IMR-90 (cell line): Measurements from ENCODE around the gene STK10. TPM values are rescaled to one million over a fixed set of nuclear protein-coding genes. Genes with fewer than 3 reads are reported as not detected.

Source experiments
- ATAC-seq: fragments of 200-7000 bp; cut with Tn5 transposase; 2 replicates; pipeline ENCODE4 v1.9.1; 2020; ENCODE audit warnings: low read depth, mild to moderate bottlenecking, moderate library complexity
- BruUV-seq: library from RNA; stranded (reverse); fragments of 400-500 nt; replicated peaks from 2 replicates; lab custom pipeline; 2021; lab: Mats Ljungman, UMichigan
- CTCF ChIA-PET: fragments of 300-600 bp; formaldehyde crosslinking; extraction: SDS; loops from one replicate; lab custom pipeline; 2021; ENCODE audit warnings: antibody characterized with exemption; lab: Yijun Ruan, JAX
- POLR2A ChIA-PET: fragments of 300-600 bp; sonication (Branson Sonifier 250); formaldehyde crosslinking; loops from one replicate; lab custom pipeline; 2022; ENCODE audit warnings: antibody characterized with exemption; ENCODE audit not compliant: unreplicated experiment; lab: Charles Lee
- DNase-seq: peaks from one replicate; pipeline ENCODE4 v3.0.0; 2013
- H2AFZ ChIP-seq: replicated peaks from 2 replicates; pipeline ENCODE3; 2013; ENCODE audit warnings: low read length, mild to moderate bottlenecking; ENCODE audit not compliant: poor library complexity
- H2AK5ac ChIP-seq: 2 replicates; pipeline ENCODE4 v1.6.1; 2013; ENCODE audit warnings: low read depth, low read length, inconsistent platforms
- H2AK9ac ChIP-seq: replicated peaks from 2 replicates; pipeline ENCODE3; 2013; ENCODE audit warnings: mild to moderate bottlenecking, low read depth, low read length, moderate library complexity; ENCODE audit not compliant: poor library complexity
- H2BK120ac ChIP-seq: 2 replicates; pipeline ENCODE4 v1.6.1; 2013; ENCODE audit warnings: low read depth, low read length, inconsistent platforms
- H2BK15ac ChIP-seq: 3 replicates; pipeline ENCODE4 v1.6.1; 2013; ENCODE audit warnings: low read depth, low read length, inconsistent platforms
- H2BK20ac ChIP-seq: 2 replicates; pipeline ENCODE4 v1.6.1; 2013; ENCODE audit warnings: low read depth, mild to moderate bottlenecking, inconsistent platforms, low read length, moderate library complexity
- H2BK5ac ChIP-seq: 2 replicates; pipeline ENCODE4 v1.6.1; 2013; ENCODE audit warnings: mild to moderate bottlenecking, low read depth, low read length, inconsistent platforms; ENCODE audit not compliant: poor library complexity, severe bottlenecking
- H3K14ac ChIP-seq: replicated peaks from 2 replicates; pipeline ENCODE4 v1.6.1; 2013; ENCODE audit warnings: low read depth, low read length, inconsistent platforms
- H3K18ac ChIP-seq: 2 replicates; pipeline ENCODE4 v1.6.1; 2013; ENCODE audit warnings: low read depth, low read length, control low read depth
- H3K23ac ChIP-seq: 2 replicates; pipeline ENCODE4 v1.6.1; 2013; ENCODE audit warnings: low read depth, low read length, inconsistent platforms
- H3K27ac ChIP-seq: 2 replicates; pipeline ENCODE4 v1.5.1; 2013; ENCODE audit warnings: mild to moderate bottlenecking, control low read depth, low read length; ENCODE audit not compliant: insufficient read depth
- H3K27me3 ChIP-seq: 2 replicates; pipeline ENCODE4 v1.6.1; 2013; ENCODE audit warnings: low read length; ENCODE audit not compliant: control insufficient read depth, insufficient read depth
- H3K36me3 ChIP-seq: 2 replicates; pipeline ENCODE4 v1.6.1; 2013; ENCODE audit warnings: low read length, mixed read lengths; ENCODE audit not compliant: control insufficient read depth, insufficient read depth
- H3K4ac ChIP-seq: 2 replicates; pipeline ENCODE4 v1.6.1; 2013; ENCODE audit warnings: low read depth, low read length, inconsistent platforms
- H3K4me1 ChIP-seq: 2 replicates; pipeline ENCODE4 v1.6.1; 2013; ENCODE audit warnings: low read length, mixed read lengths; ENCODE audit not compliant: control insufficient read depth, insufficient read depth
- H3K4me2 ChIP-seq: 2 replicates; pipeline ENCODE4 v1.6.1; 2013; ENCODE audit warnings: low read depth, mild to moderate bottlenecking, control low read depth, low read length, moderate library complexity
- H3K4me3 ChIP-seq: 2 replicates; pipeline ENCODE4 v1.5.1; 2013; ENCODE audit warnings: low read depth, mild to moderate bottlenecking, control low read depth, low read length, moderate library complexity; ENCODE audit not compliant: insufficient read depth
- H3K56ac ChIP-seq: 2 replicates; pipeline ENCODE4 v1.6.1; 2013; ENCODE audit warnings: low read length, inconsistent platforms; ENCODE audit not compliant: insufficient read depth; ENCODE audit errors: extremely low read depth
- H3K79me1 ChIP-seq, 2 experiments: 2 replicates each; pipeline ENCODE4 v1.6.1; 2013; ENCODE audit warnings: low read length in 2 of 2, inconsistent platforms in 1 of 2, low read depth in 1 of 2
- H3K9ac ChIP-seq: 2 replicates; pipeline ENCODE4 v1.6.1; 2013; ENCODE audit warnings: low read depth, low read length, control low read depth
- H3K9me1 ChIP-seq: 2 replicates; pipeline ENCODE4 v1.6.1; 2013; ENCODE audit warnings: low read length, inconsistent platforms; ENCODE audit not compliant: insufficient read depth
- H3K9me3 ChIP-seq: 2 replicates; pipeline ENCODE4 v1.6.1; 2013; ENCODE audit warnings: low read length; ENCODE audit not compliant: control insufficient read depth, insufficient read depth
- H4K20me1 ChIP-seq: 2 replicates; pipeline ENCODE4 v1.6.1; 2013; ENCODE audit warnings: low read length, inconsistent platforms; ENCODE audit not compliant: insufficient read depth
- H4K5ac ChIP-seq: 2 replicates; pipeline ENCODE4 v1.6.1; 2013; ENCODE audit warnings: mild to moderate bottlenecking, low read depth, low read length, control low read depth
- H4K8ac ChIP-seq, 2 experiments: 2 replicates each; pipeline ENCODE4 v1.6.1; 2013; ENCODE audit warnings: low read depth in 2 of 2, low read length in 2 of 2, control low read depth in 1 of 2, inconsistent platforms in 1 of 2
- H4K91ac ChIP-seq: 2 replicates; pipeline ENCODE4 v1.6.1; 2013; ENCODE audit warnings: low read depth, low read length, inconsistent platforms; ENCODE audit not compliant: insufficient read depth
- BHLHE40 ChIP-seq: fragments of 150-350 bp; IDR thresholded peaks from 2 replicates; pipeline ENCODE4 v1.6.1; 2016; ENCODE audit warnings: mild to moderate bottlenecking, low read depth, low read length
- CEBPB ChIP-seq: IDR thresholded peaks from 2 replicates; pipeline ENCODE4 v1.6.1; 2012; ENCODE audit warnings: low read depth, low read length, improper control_type of control experiment
- MAFK ChIP-seq: IDR thresholded peaks from 2 replicates; pipeline ENCODE4 v1.6.1; 2012; ENCODE audit warnings: low read depth, low read length, improper control_type of control experiment
- MAZ ChIP-seq: IDR thresholded peaks from 2 replicates; pipeline ENCODE4 v1.6.1; 2012; ENCODE audit warnings: low read depth, mild to moderate bottlenecking, low read length, improper control_type of control experiment, moderate library complexity, borderline replicate concordance
- MXI1 ChIP-seq: IDR thresholded peaks from 2 replicates; pipeline ENCODE4 v1.6.1; 2012; ENCODE audit warnings: low read depth, mild to moderate bottlenecking, low read length, moderate library complexity, borderline replicate concordance
- POLR2A ChIP-seq: IDR thresholded peaks from 2 replicates; pipeline ENCODE4 v1.6.1; 2012; ENCODE audit warnings: mild to moderate bottlenecking, low read depth, low read length
- RAD21 ChIP-seq: IDR thresholded peaks from 2 replicates; pipeline ENCODE4 v1.6.1; 2012; ENCODE audit warnings: low read length, improper control_type of control experiment
- WGBS, 2 experiments: methylation state at CpG; one replicate each; pipeline versions ENCODE4 v1.1.5 to v1.1.7; 2013; ENCODE audit warnings: missing lambda C conversion rate in 2 of 2; ENCODE audit not compliant: insufficient read length in 1 of 2; ENCODE audit errors: extremely low coverage in 2 of 2; 5-methylcytosine and 5-hydroxymethylcytosine counted together
- dilution Hi-C: fragments of 300-500 bp; cut with HindIII; formaldehyde crosslinking; loops from one replicate; pipeline ENCODE4 v1.14.3; 2018; ENCODE audit warnings: low sequenced_read_pairs; ENCODE audit not compliant: unreplicated experiment
- in situ Hi-C: fragments of 300-500 bp; cut with MboI; formaldehyde crosslinking; loops from 3 replicates; pipeline ENCODE4 v1.14.3; 2019; ENCODE audit warnings: low sequenced_read_pairs, inconsistent platforms, mixed read lengths
- intact Hi-C: fragments of 100-400 bp; cut with micrococcal nuclease; formaldehyde crosslinking; loops from 2 replicates; pipeline ENCODE4 v1.10.0; 2022
- polyA plus RNA-seq, 3 experiments: library from polyadenylated mRNA; depleted of rRNA; stranded (reverse); fragments of >200 nt; gene quantifications; 2 replicates each; pipeline ENCODE4 v1.2.3, GENCODE V29; 2012; ENCODE audit warnings: low replicate concordance in 1 of 3
- total RNA-seq: library from RNA; depleted of rRNA; stranded (reverse); fragments of >200 nt; gene quantifications from 2 replicates; pipeline ENCODE4 v1.2.3, GENCODE V29; 2012
- TF ChIP-seq, protein P1 (sequence below): fragments of 150-350 bp; IDR thresholded peaks from 2 replicates; pipeline ENCODE4 v1.6.1; 2016; ENCODE audit warnings: low read depth, mild to moderate bottlenecking, low read length, moderate library complexity, borderline replicate concordance
- TF ChIP-seq, protein P2 (sequence below): conservative IDR thresholded peaks from 2 replicates; pipeline ENCODE4 v1.5.1; 2012; ENCODE audit warnings: mild to moderate bottlenecking, low read depth, low read length, improper control_type of control experiment

Gene STK10
- total and polyA plus RNA-seq, 2 of the 4 experiments (the other 2 are of a cell fraction): 15.4 to 18.5 TPM

DNA sequence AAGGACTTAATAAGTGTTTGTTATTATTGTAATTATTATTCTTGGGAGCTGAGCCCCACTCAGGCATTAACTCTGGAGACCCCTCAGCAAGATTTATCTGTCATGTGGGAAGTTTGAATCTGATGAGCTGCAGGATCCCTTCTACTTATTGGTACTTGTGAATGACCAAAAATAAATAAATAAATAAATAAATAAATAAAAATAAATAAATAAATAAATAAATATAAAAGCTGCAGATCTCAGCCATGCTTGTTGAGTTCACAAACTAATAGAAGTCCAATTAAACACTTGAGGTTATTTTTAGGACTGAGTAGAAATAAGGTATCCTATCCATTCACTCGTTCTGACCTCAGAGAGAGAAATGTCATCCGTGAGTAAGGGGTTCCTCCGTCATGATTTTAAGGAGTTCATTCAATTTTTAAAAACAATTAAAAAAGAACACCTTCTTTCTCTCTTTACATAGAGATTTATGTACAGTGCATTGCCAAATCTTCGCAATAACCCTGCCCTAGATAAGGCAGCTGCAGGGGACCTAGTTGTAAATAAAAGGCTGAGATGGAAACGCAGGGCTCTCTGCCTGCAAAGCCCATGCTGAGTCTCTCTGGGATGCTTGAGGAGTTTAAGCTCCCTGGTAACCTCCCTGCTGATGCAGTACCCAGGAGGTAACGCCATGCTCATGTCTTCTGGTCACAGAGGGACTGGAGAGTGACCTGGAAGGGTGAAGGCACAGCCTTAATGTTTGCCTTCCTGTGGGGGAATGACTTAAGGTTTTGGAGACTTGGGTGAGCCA is 7.2 kb upstream of the STK10 start:
- H3K4me3 ChIP-seq: no peak overlapping the region
- H3K9me1 ChIP-seq: no peaks in the 10 kb centered on the region
- intact Hi-C loops (no loop called here), dilution Hi-C loops (no loop called here), in situ Hi-C loops (loop anchor here (25.0 kb wide), 1 partner anchor 783 kb away; the partner anchor contains the start of gene FGF18)
- no peak for TF ChIP-seq POLR2A
- TF ChIP-seq MAFK: no peak
- TF ChIP-seq, protein P1, sequence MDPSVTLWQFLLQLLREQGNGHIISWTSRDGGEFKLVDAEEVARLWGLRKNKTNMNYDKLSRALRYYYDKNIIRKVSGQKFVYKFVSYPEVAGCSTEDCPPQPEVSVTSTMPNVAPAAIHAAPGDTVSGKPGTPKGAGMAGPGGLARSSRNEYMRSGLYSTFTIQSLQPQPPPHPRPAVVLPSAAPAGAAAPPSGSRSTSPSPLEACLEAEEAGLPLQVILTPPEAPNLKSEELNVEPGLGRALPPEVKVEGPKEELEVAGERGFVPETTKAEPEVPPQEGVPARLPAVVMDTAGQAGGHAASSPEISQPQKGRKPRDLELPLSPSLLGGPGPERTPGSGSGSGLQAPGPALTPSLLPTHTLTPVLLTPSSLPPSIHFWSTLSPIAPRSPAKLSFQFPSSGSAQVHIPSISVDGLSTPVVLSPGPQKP: no peak
- TF ChIP-seq MXI1: no peak
- TF ChIP-seq RAD21: no peak
- TF ChIP-seq CEBPB: no peak
- TF ChIP-seq BHLHE40: no peak
- TF ChIP-seq MAZ: no peak
- TF ChIP-seq, protein P2, sequence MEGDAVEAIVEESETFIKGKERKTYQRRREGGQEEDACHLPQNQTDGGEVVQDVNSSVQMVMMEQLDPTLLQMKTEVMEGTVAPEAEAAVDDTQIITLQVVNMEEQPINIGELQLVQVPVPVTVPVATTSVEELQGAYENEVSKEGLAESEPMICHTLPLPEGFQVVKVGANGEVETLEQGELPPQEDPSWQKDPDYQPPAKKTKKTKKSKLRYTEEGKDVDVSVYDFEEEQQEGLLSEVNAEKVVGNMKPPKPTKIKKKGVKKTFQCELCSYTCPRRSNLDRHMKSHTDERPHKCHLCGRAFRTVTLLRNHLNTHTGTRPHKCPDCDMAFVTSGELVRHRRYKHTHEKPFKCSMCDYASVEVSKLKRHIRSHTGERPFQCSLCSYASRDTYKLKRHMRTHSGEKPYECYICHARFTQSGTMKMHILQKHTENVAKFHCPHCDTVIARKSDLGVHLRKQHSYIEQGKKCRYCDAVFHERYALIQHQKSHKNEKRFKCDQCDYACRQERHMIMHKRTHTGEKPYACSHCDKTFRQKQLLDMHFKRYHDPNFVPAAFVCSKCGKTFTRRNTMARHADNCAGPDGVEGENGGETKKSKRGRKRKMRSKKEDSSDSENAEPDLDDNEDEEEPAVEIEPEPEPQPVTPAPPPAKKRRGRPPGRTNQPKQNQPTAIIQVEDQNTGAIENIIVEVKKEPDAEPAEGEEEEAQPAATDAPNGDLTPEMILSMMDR: no peak
- no peak overlapping the region for H4K5ac ChIP-seq
- ChIA-PET POLR2A (no interaction called here), CTCF (no interaction called here)
- H2AK9ac ChIP-seq: no peak overlapping the region
- no peak overlapping the region for H2AFZ ChIP-seq
- no peak overlapping the region for H2AK5ac ChIP-seq
- H3K18ac ChIP-seq: no peak overlapping the region
- no peak overlapping the region for H2BK20ac ChIP-seq
- no peak overlapping the region for H3K56ac ChIP-seq
- H3K14ac ChIP-seq: no peak overlapping the region
- H2BK5ac ChIP-seq: no peak overlapping the region
- H4K8ac ChIP-seq: no peak overlapping the region
- no peak overlapping the region for H3K9ac ChIP-seq
- H3K27ac ChIP-seq: no peak overlapping the region
- no TSS peak for BruUV-seq
- DNase-seq (no peak), ATAC-seq (no peak)
- H3K9me3 ChIP-seq: no peaks in the 10 kb centered on the region
- H3K23ac ChIP-seq: no peak overlapping the region
- no peaks in the 10 kb centered on the region for H3K27me3 ChIP-seq
- no peaks in the 10 kb centered on the region for H3K79me1 ChIP-seq
- WGBS, 2 experiments: 60% methylated on average over 1 of the region's 6 CpGs; no CpG with 5 or more reads in 1 of the 2 experiments
- H3K4ac ChIP-seq: no peak overlapping the region
- no peaks in the 10 kb centered on the region for H3K36me3 ChIP-seq
- no peak overlapping the region for H2BK15ac ChIP-seq
- no peaks in the 10 kb centered on the region for H3K4me1 ChIP-seq
- H3K4me2 ChIP-seq: no peak overlapping the region
- no peak overlapping the region for H4K91ac ChIP-seq
- H2BK120ac ChIP-seq: no peak overlapping the region
- H4K20me1 ChIP-seq: no peaks in the 10 kb centered on the region
